ENCODE measurements around the gene BPIFA2.

BPIFA2 gene

DNA sequence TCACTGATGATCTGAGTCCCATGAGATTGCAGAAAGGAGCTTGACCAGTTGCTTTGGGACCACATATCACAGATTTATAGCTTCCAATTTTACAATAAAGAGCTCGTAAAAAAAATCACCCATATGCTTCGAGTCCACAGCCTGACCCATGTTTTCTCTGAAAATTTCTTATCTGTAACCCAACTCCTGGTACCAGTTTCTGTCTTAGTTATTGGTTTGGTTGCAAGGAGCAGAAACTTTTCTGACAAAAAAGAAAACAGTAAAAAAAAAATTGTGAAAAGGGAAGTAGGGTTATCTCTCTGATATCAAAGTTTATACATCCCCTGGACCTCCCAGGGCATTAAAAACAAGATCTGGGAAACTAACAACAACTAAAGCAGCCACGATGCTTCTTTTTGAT is 30.8 kb upstream of the BPIFA2 start:
- TF ChIP-seq, protein P1, sequence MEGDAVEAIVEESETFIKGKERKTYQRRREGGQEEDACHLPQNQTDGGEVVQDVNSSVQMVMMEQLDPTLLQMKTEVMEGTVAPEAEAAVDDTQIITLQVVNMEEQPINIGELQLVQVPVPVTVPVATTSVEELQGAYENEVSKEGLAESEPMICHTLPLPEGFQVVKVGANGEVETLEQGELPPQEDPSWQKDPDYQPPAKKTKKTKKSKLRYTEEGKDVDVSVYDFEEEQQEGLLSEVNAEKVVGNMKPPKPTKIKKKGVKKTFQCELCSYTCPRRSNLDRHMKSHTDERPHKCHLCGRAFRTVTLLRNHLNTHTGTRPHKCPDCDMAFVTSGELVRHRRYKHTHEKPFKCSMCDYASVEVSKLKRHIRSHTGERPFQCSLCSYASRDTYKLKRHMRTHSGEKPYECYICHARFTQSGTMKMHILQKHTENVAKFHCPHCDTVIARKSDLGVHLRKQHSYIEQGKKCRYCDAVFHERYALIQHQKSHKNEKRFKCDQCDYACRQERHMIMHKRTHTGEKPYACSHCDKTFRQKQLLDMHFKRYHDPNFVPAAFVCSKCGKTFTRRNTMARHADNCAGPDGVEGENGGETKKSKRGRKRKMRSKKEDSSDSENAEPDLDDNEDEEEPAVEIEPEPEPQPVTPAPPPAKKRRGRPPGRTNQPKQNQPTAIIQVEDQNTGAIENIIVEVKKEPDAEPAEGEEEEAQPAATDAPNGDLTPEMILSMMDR (IDR thresholded peaks at IDR 0.05; ENCODE audit: control extremely low read depth, extremely low read depth, low read depth, missing control alignments), result no peak
- no peak for DNase-seq (ENCODE audit: extremely low spot score)
- ChIA-PET POLR2A (no interaction called here), CTCF (interaction anchor here (0.9 kb wide), 1 partner anchor 14 kb away, joined by 3 read pairs; no protein-coding TSS in a partner anchor)

DNA sequence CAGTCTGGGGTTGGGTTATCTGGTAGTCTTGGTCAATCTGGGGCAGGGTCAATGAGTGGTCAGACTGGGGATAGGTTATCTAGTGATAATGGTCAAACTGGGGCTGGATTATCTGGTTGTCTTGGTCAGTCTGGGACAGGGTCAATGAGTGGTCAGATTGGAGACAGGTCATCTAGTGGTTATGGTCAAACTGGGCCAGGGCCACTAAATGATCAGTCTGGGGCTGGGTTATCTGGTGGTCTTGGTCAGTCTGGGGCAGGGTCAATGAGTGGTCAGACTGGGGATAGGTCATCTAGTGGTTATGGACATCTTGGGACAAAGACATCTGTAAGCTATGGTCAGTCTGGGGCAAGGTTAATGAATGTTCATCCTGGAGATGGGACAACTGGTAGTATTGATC is 28.5 kb upstream of the BPIFA2 start:
- ChIA-PET CTCF (no interaction called here), POLR2A (no interaction called here)
- TF ChIP-seq, protein P1 (IDR thresholded peaks at IDR 0.05; ENCODE audit: control extremely low read depth, extremely low read depth, low read depth, missing control alignments), result no peak
- no peak for DNase-seq (ENCODE audit: extremely low spot score)

DNA sequence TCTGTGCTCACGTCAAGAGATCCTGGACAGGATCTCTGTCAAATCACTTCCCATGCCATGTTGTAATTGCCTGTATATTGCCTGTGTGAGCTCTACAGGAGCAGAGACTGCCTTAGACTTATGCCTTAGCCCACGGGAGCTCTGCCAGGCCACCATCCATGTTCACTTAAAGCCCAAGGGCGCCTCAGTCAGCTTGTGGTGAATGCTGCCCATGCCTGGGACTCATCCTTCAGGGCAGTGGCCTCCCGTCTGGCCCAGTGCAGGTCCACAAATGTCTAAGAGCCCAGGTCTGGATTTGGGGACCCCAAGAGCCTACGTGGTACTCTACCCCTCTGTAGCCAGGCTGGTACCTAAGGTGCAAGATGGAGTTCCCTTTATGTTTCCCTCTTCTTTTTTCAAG is 22.4 kb upstream of the BPIFA2 start:
- ChIA-PET CTCF (interaction anchor here (1.0 kb wide), 1 partner anchor 11 kb away, joined by 3 read pairs; no protein-coding TSS in a partner anchor), POLR2A (no interaction called here)
- no peak for DNase-seq (ENCODE audit: extremely low spot score)
- TF ChIP-seq, protein P1 (IDR thresholded peaks at IDR 0.05; ENCODE audit: control extremely low read depth, extremely low read depth, low read depth, missing control alignments), result no peak

DNA sequence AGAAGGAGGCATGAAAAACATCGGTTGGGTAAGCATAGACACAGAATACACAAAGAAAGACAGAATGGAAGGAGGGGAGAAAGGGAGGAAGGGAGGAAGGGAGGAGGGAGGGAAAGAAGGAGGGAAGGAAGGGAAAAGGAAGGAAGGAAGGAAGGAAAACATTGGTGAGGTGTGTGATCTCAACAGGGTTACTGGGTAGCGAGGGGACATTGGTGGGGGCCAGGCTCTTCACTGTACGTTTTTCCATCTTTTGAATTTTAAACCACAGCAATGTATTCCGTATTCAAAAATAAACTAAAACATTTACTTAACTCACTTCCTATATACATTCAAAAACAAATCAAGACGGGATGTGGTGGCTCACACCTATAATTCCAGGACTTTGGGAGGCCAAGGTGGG is 20.7 kb upstream of the BPIFA2 start:
- TF ChIP-seq, protein P1 (IDR thresholded peaks at IDR 0.05; ENCODE audit: control extremely low read depth, extremely low read depth, low read depth, missing control alignments), result no peak
- POLR2A ChIA-PET, result no interaction called here
- no peak for DNase-seq (ENCODE audit: extremely low spot score)
- CTCF ChIA-PET, result no interaction called here

DNA sequence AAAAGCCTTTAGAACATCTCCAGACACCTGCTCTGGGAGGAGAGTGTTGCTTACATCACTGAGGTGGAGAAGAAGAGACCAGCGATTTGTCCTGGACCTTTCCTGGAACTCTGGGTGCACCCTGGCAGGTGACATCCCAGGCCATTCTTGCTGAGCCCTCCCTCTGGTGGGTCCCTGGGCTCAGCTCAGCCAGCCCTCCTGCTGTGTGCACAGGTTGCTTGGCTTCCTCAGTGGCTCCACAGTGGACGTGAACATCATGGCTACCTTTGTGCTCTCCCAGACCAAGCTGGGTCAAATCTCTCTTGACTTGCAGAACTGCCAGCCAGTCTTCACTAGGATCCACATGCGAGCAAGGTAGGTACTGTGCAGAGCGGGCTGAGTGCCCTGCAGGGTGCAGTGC is 19.9 kb upstream of the BPIFA2 start:
- ChIA-PET CTCF (no interaction called here), POLR2A (no interaction called here)
- DNase-seq (ENCODE audit: extremely low spot score), result no peak
- TF ChIP-seq, protein P1 (IDR thresholded peaks at IDR 0.05; ENCODE audit: control extremely low read depth, extremely low read depth, low read depth, missing control alignments), result no peak

DNA sequence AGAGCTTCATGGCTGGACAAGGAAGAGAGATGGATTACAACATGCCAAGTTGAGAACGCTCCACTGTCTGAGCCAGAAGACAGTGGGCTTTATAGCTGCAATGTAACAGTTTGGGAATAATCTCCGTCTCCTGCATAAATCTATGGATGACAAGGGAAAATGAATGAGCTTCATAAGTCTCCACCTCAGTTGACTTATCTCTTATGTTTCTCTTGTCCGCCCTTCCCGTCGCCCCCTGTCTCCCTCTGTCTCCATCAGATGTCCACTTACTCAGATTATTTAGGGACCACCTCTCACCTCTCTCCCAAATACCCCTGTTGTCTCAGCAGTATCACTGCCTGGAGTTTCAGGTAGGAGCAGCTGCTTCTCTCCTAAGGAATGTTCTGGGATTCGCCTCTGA is 13.7 kb upstream of the BPIFA2 start:
- TF ChIP-seq, protein P1 (IDR thresholded peaks at IDR 0.05; ENCODE audit: control extremely low read depth, extremely low read depth, low read depth, missing control alignments), result no peak
- CTCF ChIA-PET, result interaction anchor here (1.0 to 1.1 kb wide), 2 partner anchors 10 to 58 kb away, joined by 3 to 4 read pairs; no protein-coding TSS in a partner anchor

More for the DNA sequence above, 13.7 kb upstream of the BPIFA2 start:
- no peak for DNase-seq (ENCODE audit: extremely low spot score)
- POLR2A ChIA-PET, result no interaction called here

All from GM10248 (cell line).